HK-2 (cell line): Measurements from ENCODE around the gene GJD4.

Experiments
- DNase-seq: peaks from one replicate; pipeline ENCODE4 v3.0.0-alpha.2; 2018; ENCODE audit not compliant: unreplicated experiment

GJD4 gene

GRCh38 chr10:35605191-35605590 lies at the start of gene GJD4:
Gene GJD4, plus strand, starts transcription at chr10:35605341. Its CDS starts 227 bp downstream, at chr10:35605568.
- DNase-seq: no peak

GRCh38 chr10:35555962-35556930 lies 48.9 kb upstream of the GJD4 start:
- no peak for DNase-seq

- no peak for DNase-seq
Measured at GRCh38 chr10:35558276-35558675, 46.9 kb upstream of the GJD4 start.

GRCh38 chr10:35559416-35559815 lies 45.7 kb upstream of the GJD4 start:
- DNase-seq: no peak

- DNase-seq: no peak
Measured at GRCh38 chr10:35561715-35562114, 43.4 kb upstream of the GJD4 start.

GRCh38 chr10:35562427-35562826 lies 42.7 kb upstream of the GJD4 start:
- DNase-seq: no peak

GRCh38 chr10:35563261-35563891 lies 41.8 kb upstream of the GJD4 start:
- DNase-seq: no peak

GRCh38 chr10:35564341-35564968 lies 40.7 kb upstream of the GJD4 start:
- DNase-seq: no peak

GRCh38 chr10:35565602-35566081 lies 39.5 kb upstream of the GJD4 start:
- DNase-seq: no peak

- no peak for DNase-seq
Measured at GRCh38 chr10:35567951-35568350, 37.2 kb upstream of the GJD4 start.

GRCh38 chr10:35568483-35569015 lies 36.6 kb upstream of the GJD4 start:
- no peak for DNase-seq

GRCh38 chr10:35569111-35569707 lies 35.9 kb upstream of the GJD4 start:
- no peak for DNase-seq

- no peak for DNase-seq
Measured at GRCh38 chr10:35569836-35570235, 35.3 kb upstream of the GJD4 start.

GRCh38 chr10:35570397-35570796 lies 34.7 kb upstream of the GJD4 start:
- no peak for DNase-seq

- DNase-seq: no peak
Measured at GRCh38 chr10:35572583-35572982, 32.6 kb upstream of the GJD4 start.

- no peak for DNase-seq
Measured at GRCh38 chr10:35573796-35574195, 31.3 kb upstream of the GJD4 start.

GRCh38 chr10:35574924-35575352 lies 30.2 kb upstream of the GJD4 start:
- peak; percentile 27 for DNase-seq

GRCh38 chr10:35575640-35576039 lies 29.5 kb upstream of the GJD4 start:
- no peak for DNase-seq

GRCh38 chr10:35576730-35577129 lies 28.4 kb upstream of the GJD4 start:
- DNase-seq: no peak

GRCh38 chr10:35577926-35578617 lies 27.1 kb upstream of the GJD4 start:
- no peak for DNase-seq

- DNase-seq: no peak
Measured at GRCh38 chr10:35578618-35578956, 26.6 kb upstream of the GJD4 start.
